Stimulated activated CD4-positive, alpha-beta T cell treated with anti-CD3 and anti-CD28 coated beads, Interleukin-1b, Interleukin-23, amount 100 ng/mL, for 24 hours (primary cell): ENCODE results near the gene INTS15.

Source experiments
- DNase-seq, 4 experiments: peaks; one replicate each; pipeline ENCODE4 v3.0.0-alpha.2; 2020; ENCODE audit warnings: low read depth in 4 of 4, low spot score in 1 of 4

Gene INTS15

GRCh38 chr7:6655636-6656385 is 66.0 kb downstream of the INTS15 start:
- DNase-seq: no peak

GRCh38 chr7:6656413-6656812 is 66.6 kb downstream of the INTS15 start:
- no peak for DNase-seq
